H9 (cell line): Measurements from ENCODE around the gene NEUROD6. TPM values are rescaled to one million over a fixed set of nuclear protein-coding genes. Genes with fewer than 3 reads are reported as not detected.

Source experiments
- DNase-seq: peaks from one replicate; pipeline ENCODE4 v3.0.0-alpha.2; 2017
- H2AFZ ChIP-seq: one replicate; pipeline ENCODE4 v1.6.1; 2013; ENCODE audit warnings: mild to moderate bottlenecking, low read length, control low read depth, moderate library complexity
- H2AK5ac ChIP-seq: 2 replicates; pipeline ENCODE4 v1.6.1; 2013; ENCODE audit warnings: low read length, control low read depth, mixed read lengths; ENCODE audit not compliant: insufficient read length
- H2BK120ac ChIP-seq: one replicate; pipeline ENCODE4 v1.6.1; 2013; ENCODE audit warnings: low read depth, mild to moderate bottlenecking, low read length, control low read depth, inconsistent platforms; ENCODE audit not compliant: poor library complexity, severe bottlenecking
- H2BK12ac ChIP-seq: 2 replicates; pipeline ENCODE4 v1.6.1; 2013; ENCODE audit warnings: low read length, control low read depth, mixed read lengths, low read depth; ENCODE audit not compliant: insufficient read length
- H2BK15ac ChIP-seq: 2 replicates; pipeline ENCODE4 v1.6.1; 2013; ENCODE audit warnings: low read depth, low read length, control low read depth
- H2BK20ac ChIP-seq: one replicate; pipeline ENCODE4 v1.6.1; 2013; ENCODE audit warnings: low read depth, mild to moderate bottlenecking, low read length, control low read depth, inconsistent platforms; ENCODE audit not compliant: poor library complexity, severe bottlenecking
- H2BK5ac ChIP-seq: 2 replicates; pipeline ENCODE4 v1.6.1; 2013; ENCODE audit warnings: low read length, control low read depth, mixed read lengths; ENCODE audit not compliant: insufficient read length
- H3K14ac ChIP-seq: 2 replicates; pipeline ENCODE4 v1.6.1; 2013; ENCODE audit warnings: low read length, control low read depth; ENCODE audit not compliant: insufficient read depth
- H3K18ac ChIP-seq: 2 replicates; pipeline ENCODE4 v1.6.1; 2013; ENCODE audit warnings: low read depth, mild to moderate bottlenecking, mixed read lengths, low read length, control low read depth; ENCODE audit not compliant: insufficient read length
- H3K23ac ChIP-seq: 2 replicates; pipeline ENCODE4 v1.6.1; 2013; ENCODE audit warnings: low read length, control low read depth, mixed read lengths, low read depth; ENCODE audit not compliant: insufficient read length
- H3K23me2 ChIP-seq: 2 replicates; pipeline ENCODE4 v1.6.1; 2013; ENCODE audit warnings: low read depth, mild to moderate bottlenecking, mixed read lengths, low read length, control low read depth; ENCODE audit not compliant: insufficient read length, poor library complexity, severe bottlenecking
- H3K27ac ChIP-seq: 2 replicates; pipeline ENCODE4 v1.5.1; 2013; ENCODE audit warnings: low read length, control low read depth, mixed read lengths, low read depth; ENCODE audit not compliant: insufficient read length
- H3K27me3 ChIP-seq: 2 replicates; pipeline ENCODE4 v1.6.1; 2013; ENCODE audit warnings: low read length, control low read depth, inconsistent platforms; ENCODE audit not compliant: insufficient read depth
- H3K4ac ChIP-seq: 2 replicates; pipeline ENCODE4 v1.6.1; 2013; ENCODE audit warnings: low read depth, mild to moderate bottlenecking, control low read depth, inconsistent platforms, low read length, moderate library complexity
- H3K4me1 ChIP-seq: 2 replicates; pipeline ENCODE4 v1.6.1; 2013; ENCODE audit warnings: low read length, control low read depth, inconsistent platforms; ENCODE audit not compliant: insufficient read depth
- H3K4me2 ChIP-seq: 2 replicates; pipeline ENCODE4 v1.6.1; 2013; ENCODE audit warnings: low read length, control low read depth, mixed read lengths; ENCODE audit not compliant: insufficient read length, insufficient read depth
- H3K56ac ChIP-seq: 2 replicates; pipeline ENCODE4 v1.6.1; 2013; ENCODE audit warnings: low read depth, mild to moderate bottlenecking, mixed read lengths, low read length, control low read depth; ENCODE audit not compliant: insufficient read length
- H3K79me1 ChIP-seq: 2 replicates; pipeline ENCODE4 v1.6.1; 2013; ENCODE audit warnings: low read depth, mild to moderate bottlenecking, moderate library complexity, low read length, control low read depth, inconsistent platforms; ENCODE audit not compliant: insufficient read depth, poor library complexity, severe bottlenecking
- H3K79me2 ChIP-seq: 2 replicates; pipeline ENCODE4 v1.6.1; 2013; ENCODE audit warnings: low read length, control low read depth, inconsistent platforms; ENCODE audit not compliant: insufficient read depth
- H3K9ac ChIP-seq: 2 replicates; pipeline ENCODE4 v1.6.1; 2013; ENCODE audit warnings: low read length, control low read depth, mixed read lengths; ENCODE audit not compliant: insufficient read length; ENCODE audit errors: extremely low read depth
- H3K9me3 ChIP-seq: one replicate; pipeline ENCODE4 v1.6.1; 2013; ENCODE audit warnings: low read depth, low read length, inconsistent platforms; ENCODE audit not compliant: control insufficient read depth
- H3T11ph ChIP-seq: one replicate; pipeline ENCODE4 v1.6.1; 2013; ENCODE audit warnings: mild to moderate bottlenecking, low read length, control low read depth, inconsistent platforms
- H4K20me1 ChIP-seq: one replicate; pipeline ENCODE4 v1.6.1; 2013; ENCODE audit not compliant: control insufficient read depth, insufficient read length, insufficient read depth
- H4K5ac ChIP-seq: 2 replicates; pipeline ENCODE4 v1.6.1; 2013; ENCODE audit warnings: low read depth, mild to moderate bottlenecking, mixed read lengths, low read length, control low read depth; ENCODE audit not compliant: insufficient read length
- H4K8ac ChIP-seq: replicated peaks from 2 replicates; pipeline ENCODE4 v1.6.1; 2013; ENCODE audit warnings: low read length, control low read depth, mixed read lengths, low read depth; ENCODE audit not compliant: insufficient read length
- H4K91ac ChIP-seq: 2 replicates; pipeline ENCODE4 v1.6.1; 2013; ENCODE audit warnings: low read depth, mild to moderate bottlenecking, moderate library complexity, mixed read lengths, low read length, control low read depth; ENCODE audit not compliant: insufficient read length
- H3K27ac Mint-ChIP-seq, 3 experiments: 2 replicates in 2 of 3; 3 replicates in 1 of 3; pipeline ENCODE4 v1.8.0; 2020 to 2021; ENCODE audit warnings: mixed read lengths in 3 of 3, mild to moderate bottlenecking in 1 of 3, moderate library complexity in 1 of 3
- H3K27me3 Mint-ChIP-seq: 2 replicates; pipeline ENCODE4 v1.8.0; 2021; ENCODE audit warnings: low read depth, mild to moderate bottlenecking, moderate library complexity, mixed read lengths
- H3K36me3 Mint-ChIP-seq, 3 experiments: 2 replicates in 2 of 3; 3 replicates in 1 of 3; pipeline ENCODE4 v1.8.0; 2020 to 2021; ENCODE audit warnings: low read depth in 3 of 3, mixed read lengths in 3 of 3; ENCODE audit not compliant: insufficient read depth in 1 of 3
- H3K4me1 Mint-ChIP-seq, 2 experiments: 2 replicates each; pipeline ENCODE4 v1.8.0; 2020; ENCODE audit warnings: mixed read lengths in 2 of 2
- H3K4me3 Mint-ChIP-seq, 2 experiments: 2 replicates in 1 of 2; 3 replicates in 1 of 2; pipeline ENCODE4 v1.8.0; 2020 to 2021; ENCODE audit warnings: mild to moderate bottlenecking in 2 of 2, mixed read lengths in 2 of 2, moderate library complexity in 1 of 2
- H3K9me3 Mint-ChIP-seq, 2 experiments: 2 replicates in 1 of 2; 3 replicates in 1 of 2; pipeline ENCODE4 v1.8.0; 2020; ENCODE audit warnings: mild to moderate bottlenecking in 2 of 2, mixed read lengths in 2 of 2, moderate library complexity in 1 of 2
- WGBS: extraction: QIAGEN DNeasy Blood & Tissue Kit; methylation state at CpG from one replicate; pipeline ENCODE4 v1.1.7; 2013; ENCODE audit warnings: missing lambda C conversion rate, low lambda C conversion rate, mixed read lengths; ENCODE audit not compliant: insufficient read length; ENCODE audit errors: extremely low coverage; 5-methylcytosine and 5-hydroxymethylcytosine counted together
- total RNA-seq: library from RNA; stranded (reverse); gene quantifications from 2 replicates; pipeline ENCODE4 v1.2.1, GENCODE V29; 2021
- TF ChIP-seq, protein P1 (sequence below): fragments of 200-600 bp; sonication (generic); conservative IDR thresholded peaks from 3 replicates; pipeline ENCODE4 v1.8.0; 2021; ENCODE audit warnings: antibody characterized with exemption, mild to moderate bottlenecking

The NEUROD6 gene
- total RNA-seq, 1 experiment from 2014 or later: not detected

DNA sequence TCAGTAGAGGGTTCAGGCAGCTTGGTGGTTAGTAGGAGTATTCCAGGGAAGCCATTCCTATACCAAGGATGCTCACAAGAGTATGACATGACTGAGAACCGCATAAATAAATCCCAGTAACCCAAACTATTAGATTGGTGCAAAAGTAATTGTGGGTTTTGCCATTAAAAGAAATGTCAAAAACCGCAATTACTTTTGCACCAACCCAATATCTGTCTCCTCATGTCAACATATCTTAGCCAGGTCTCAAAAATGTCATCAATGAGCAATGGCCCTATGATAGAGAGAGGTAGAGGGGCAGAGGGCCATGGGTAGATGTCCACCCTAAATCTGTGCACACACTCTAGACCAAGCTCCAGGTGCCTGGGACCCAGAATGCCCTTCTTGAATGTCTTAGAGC is 23.6 kb downstream of the NEUROD6 start:
- Histone ChIP-seq H3T11ph (no peak overlapping the region), H2AFZ (no peak overlapping the region), H4K20me1 (no peaks in the 10 kb centered on the region), H3K18ac (no peak overlapping the region), H3K79me2 (no peaks in the 10 kb centered on the region), H2BK120ac (no peak overlapping the region), H3K27ac (no peak overlapping the region), H4K8ac (no peak overlapping the region), H2BK12ac (no peak overlapping the region), H3K23ac (no peak overlapping the region), H4K5ac (no peak overlapping the region), H3K27me3 (no peaks in the 10 kb centered on the region), H3K14ac (no peak overlapping the region), H3K23me2 (no peaks in the 10 kb centered on the region), H3K56ac (no peak overlapping the region), H2BK15ac (no peak overlapping the region), H3K79me1 (no peaks in the 10 kb centered on the region), H2BK20ac (no peak overlapping the region), H3K9ac (no peak overlapping the region), H2AK5ac (no peak overlapping the region), H3K9me3 (no peaks in the 10 kb centered on the region), H3K4me1 (no peaks in the 10 kb centered on the region), H4K91ac (no peak overlapping the region), H3K4me2 (no peak overlapping the region), H2BK5ac (no peak overlapping the region), H3K4ac (no peak overlapping the region)
- no CpG with 5 or more reads among the region's 2 CpGs for WGBS
- TF ChIP-seq, protein P1, sequence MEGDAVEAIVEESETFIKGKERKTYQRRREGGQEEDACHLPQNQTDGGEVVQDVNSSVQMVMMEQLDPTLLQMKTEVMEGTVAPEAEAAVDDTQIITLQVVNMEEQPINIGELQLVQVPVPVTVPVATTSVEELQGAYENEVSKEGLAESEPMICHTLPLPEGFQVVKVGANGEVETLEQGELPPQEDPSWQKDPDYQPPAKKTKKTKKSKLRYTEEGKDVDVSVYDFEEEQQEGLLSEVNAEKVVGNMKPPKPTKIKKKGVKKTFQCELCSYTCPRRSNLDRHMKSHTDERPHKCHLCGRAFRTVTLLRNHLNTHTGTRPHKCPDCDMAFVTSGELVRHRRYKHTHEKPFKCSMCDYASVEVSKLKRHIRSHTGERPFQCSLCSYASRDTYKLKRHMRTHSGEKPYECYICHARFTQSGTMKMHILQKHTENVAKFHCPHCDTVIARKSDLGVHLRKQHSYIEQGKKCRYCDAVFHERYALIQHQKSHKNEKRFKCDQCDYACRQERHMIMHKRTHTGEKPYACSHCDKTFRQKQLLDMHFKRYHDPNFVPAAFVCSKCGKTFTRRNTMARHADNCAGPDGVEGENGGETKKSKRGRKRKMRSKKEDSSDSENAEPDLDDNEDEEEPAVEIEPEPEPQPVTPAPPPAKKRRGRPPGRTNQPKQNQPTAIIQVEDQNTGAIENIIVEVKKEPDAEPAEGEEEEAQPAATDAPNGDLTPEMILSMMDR: no peak
- Mint-ChIP-seq H3K27me3 (peaks cover 3% of the 10 kb centered on the region), H3K36me3 (no peaks in the 10 kb centered on the region), H3K4me3 (no peak overlapping the region), H3K27ac (no peak overlapping the region), H3K9me3 (no peaks in the 10 kb centered on the region), H3K4me1 (peaks cover 0 to 3% of the 10 kb centered on the region in 2 experiments; a peak in 3 of 4 replicates)
- no peak for DNase-seq
